A549 (cell line): ENCODE measurements around the gene TMEM163.

ENCODE experiments used
- CHD2 ChIP-seq: fragments of 150-350 bp; IDR thresholded peaks from 2 replicates; pipeline ENCODE4 v1.6.1; 2014; ENCODE audit warnings: low read length; ENCODE audit not compliant: partially characterized antibody
- CTCF ChIP-seq: fragments of >200 bp; sonication (Bioruptor Twin); formaldehyde crosslinking; IDR thresholded peaks from 3 replicates; pipeline ENCODE4 v1.5.1; 2016
- JUN ChIP-seq, 2 experiments: fragments of >200 bp; sonication (Bioruptor Twin); formaldehyde crosslinking; IDR thresholded peaks; 2 replicates in 1 of 2; 3 replicates in 1 of 2; pipeline ENCODE4 v1.6.1; 2016 to 2017
- MAFK ChIP-seq: fragments of 450-650 bp; IDR thresholded peaks from 2 replicates; pipeline ENCODE4 v1.6.1; 2014; ENCODE audit not compliant: partially characterized antibody
- POLR2A ChIP-seq: IDR thresholded peaks from 2 replicates; pipeline ENCODE4 v1.6.1; 2012; ENCODE audit warnings: mild to moderate bottlenecking, low read length
- POLR2AphosphoS2 ChIP-seq: conservative IDR thresholded peaks from 2 replicates; pipeline ENCODE4 v1.6.1; 2012; ENCODE audit warnings: low read length, improper control_type of control experiment, inconsistent platforms
- RAD21 ChIP-seq, 2 experiments: fragments of >200 bp in 1 of 2; sonication (Bioruptor Twin) in 1 of 2; formaldehyde crosslinking in 1 of 2; IDR thresholded peaks in 1 of 2; conservative IDR thresholded peaks in 1 of 2; 2 replicates in 1 of 2; 3 replicates in 1 of 2; pipeline ENCODE4 v1.6.1; 2012 to 2018; ENCODE audit warnings: inconsistent platforms in 1 of 2
- SMC3 ChIP-seq: fragments of >200 bp; sonication (Bioruptor Twin); formaldehyde crosslinking; IDR thresholded peaks from 3 replicates; pipeline ENCODE4 v1.6.1; 2018; ENCODE audit warnings: inconsistent platforms
- TF ChIP-seq, protein P1 (sequence below): IDR thresholded peaks from 2 replicates; pipeline ENCODE4 v1.6.1; 2012
- TF ChIP-seq, protein P2 (sequence below): fragments of 250-450 bp; sonication (Bioruptor Pico); IDR thresholded peaks from 2 replicates; pipeline ENCODE4 v1.5.0; 2021; ENCODE audit warnings: mild to moderate bottlenecking, moderate library complexity, borderline replicate concordance

GRCh38 chr2:134550566-134551164 lies 168.1 kb downstream of the TMEM163 start:
- TF ChIP-seq POLR2A: no peak
- no peak for TF ChIP-seq CTCF
- TF ChIP-seq JUN (IDR thresholded peaks at IDR 0.05): no peak
- TF ChIP-seq, protein P1, sequence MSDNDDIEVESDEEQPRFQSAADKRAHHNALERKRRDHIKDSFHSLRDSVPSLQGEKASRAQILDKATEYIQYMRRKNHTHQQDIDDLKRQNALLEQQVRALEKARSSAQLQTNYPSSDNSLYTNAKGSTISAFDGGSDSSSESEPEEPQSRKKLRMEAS: no peak
- TF ChIP-seq SMC3: no peak
- no peak for TF ChIP-seq CHD2
- TF ChIP-seq POLR2AphosphoS2: no peak
- TF ChIP-seq RAD21 (conservative IDR thresholded peaks at IDR 0.05 in 1 of 2, IDR thresholded peaks at IDR 0.05 in 1 of 2): no peak
- TF ChIP-seq MAFK: no peak
- TF ChIP-seq, protein P2, sequence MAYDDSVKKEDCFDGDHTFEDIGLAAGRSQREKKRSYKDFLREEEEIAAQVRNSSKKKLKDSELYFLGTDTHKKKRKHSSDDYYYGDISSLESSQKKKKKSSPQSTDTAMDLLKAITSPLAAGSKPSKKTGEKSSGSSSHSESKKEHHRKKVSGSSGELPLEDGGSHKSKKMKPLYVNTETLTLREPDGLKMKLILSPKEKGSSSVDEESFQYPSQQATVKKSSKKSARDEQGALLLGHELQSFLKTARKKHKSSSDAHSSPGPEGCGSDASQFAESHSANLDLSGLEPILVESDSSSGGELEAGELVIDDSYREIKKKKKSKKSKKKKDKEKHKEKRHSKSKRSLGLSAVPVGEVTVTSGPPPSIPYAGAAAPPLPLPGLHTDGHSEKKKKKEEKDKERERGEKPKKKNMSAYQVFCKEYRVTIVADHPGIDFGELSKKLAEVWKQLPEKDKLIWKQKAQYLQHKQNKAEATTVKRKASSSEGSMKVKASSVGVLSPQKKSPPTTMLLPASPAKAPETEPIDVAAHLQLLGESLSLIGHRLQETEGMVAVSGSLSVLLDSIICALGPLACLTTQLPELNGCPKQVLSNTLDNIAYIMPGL (CRISPR knock-in tag): no peak
